ENCODE data around the gene DIP2C. TPM values are rescaled to one million over a fixed set of nuclear protein-coding genes. Genes with fewer than 3 reads are reported as not detected.
"Not testable (repeated sequence)": the region's sequence is repeated elsewhere in the genome, so short reads cannot be mapped to it uniquely, and the experiment has no call there.

DIP2C gene
- polyA plus RNA-seq, 1 donor from 2014 or later = 1.4 TPM

DNA sequence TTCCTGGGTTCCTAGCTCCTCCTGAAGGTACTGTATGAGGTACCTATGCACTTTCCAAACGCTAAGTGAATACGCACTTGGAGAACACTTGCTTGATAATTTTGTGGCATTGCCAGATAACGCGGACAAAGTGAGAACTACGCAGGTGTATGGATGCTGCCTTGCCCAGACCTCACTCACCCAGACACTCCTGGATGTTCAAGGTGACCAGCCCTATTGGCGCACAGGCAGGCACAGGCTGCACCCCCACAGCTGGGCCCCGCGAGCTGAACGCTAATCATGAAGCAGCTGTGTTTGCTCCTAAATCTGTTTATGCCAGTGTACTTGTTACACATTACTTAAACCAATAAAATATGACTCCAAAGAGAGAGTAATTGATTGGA, 27.3 kb downstream of the DIP2C start:
- H3K4me1 Mint-ChIP-seq = peaks cover 0 to 3% (median 0%) of the 10 kb centered on the region in 3 donors
- H3K9me3 Mint-ChIP-seq = no peaks in the 10 kb centered on the region
- H3K27me3 Mint-ChIP-seq = peaks cover 13% of the 10 kb centered on the region
- peak overlapping the region in 1 of 3 donors; percentile 21 for H3K27ac Mint-ChIP-seq
- H3K36me3 Mint-ChIP-seq = no peaks in the 10 kb centered on the region
- H3K4me3 Mint-ChIP-seq = no peak overlapping the region

DNA sequence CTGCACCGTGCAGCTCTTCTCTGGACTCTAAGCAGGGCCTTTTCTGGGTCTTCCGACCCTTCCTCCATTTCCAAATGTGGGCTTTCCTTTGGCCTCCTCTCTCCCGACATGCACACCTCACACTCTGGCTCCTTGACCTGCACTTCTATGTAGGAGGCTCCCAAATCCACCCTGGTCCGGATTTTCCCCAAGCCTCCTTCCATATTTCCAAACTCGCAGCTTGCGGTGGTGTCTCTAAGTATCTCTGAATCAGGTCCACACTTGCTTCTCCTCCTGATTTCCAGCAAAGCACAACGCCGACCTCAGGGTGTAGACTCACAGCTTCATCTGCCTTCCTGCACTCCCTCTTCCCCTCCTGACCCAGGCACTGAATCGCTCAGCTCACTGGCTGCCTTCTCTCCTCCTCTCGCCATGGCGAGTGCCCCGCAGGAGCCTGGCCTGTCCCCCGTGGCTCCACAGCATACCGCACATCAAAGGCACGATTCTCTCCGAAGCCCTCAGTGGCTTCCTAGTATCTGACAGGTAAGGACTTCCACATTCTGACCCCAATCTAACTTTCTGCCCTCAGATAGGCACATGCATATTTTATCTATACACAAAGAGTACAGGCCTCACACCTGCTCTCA, 27.8 kb downstream of the DIP2C start:
- no peaks in the 10 kb centered on the region for H3K36me3 Mint-ChIP-seq
- H3K4me3 Mint-ChIP-seq = no peak overlapping the region
- H3K9me3 Mint-ChIP-seq = no peaks in the 10 kb centered on the region
- H3K27ac Mint-ChIP-seq = peak overlapping the region in 1 of 3 donors; percentile 21
- H3K4me1 Mint-ChIP-seq = peaks cover 0 to 3% (median 0%) of the 10 kb centered on the region in 3 donors
- peaks cover 13% of the 10 kb centered on the region for H3K27me3 Mint-ChIP-seq

DNA sequence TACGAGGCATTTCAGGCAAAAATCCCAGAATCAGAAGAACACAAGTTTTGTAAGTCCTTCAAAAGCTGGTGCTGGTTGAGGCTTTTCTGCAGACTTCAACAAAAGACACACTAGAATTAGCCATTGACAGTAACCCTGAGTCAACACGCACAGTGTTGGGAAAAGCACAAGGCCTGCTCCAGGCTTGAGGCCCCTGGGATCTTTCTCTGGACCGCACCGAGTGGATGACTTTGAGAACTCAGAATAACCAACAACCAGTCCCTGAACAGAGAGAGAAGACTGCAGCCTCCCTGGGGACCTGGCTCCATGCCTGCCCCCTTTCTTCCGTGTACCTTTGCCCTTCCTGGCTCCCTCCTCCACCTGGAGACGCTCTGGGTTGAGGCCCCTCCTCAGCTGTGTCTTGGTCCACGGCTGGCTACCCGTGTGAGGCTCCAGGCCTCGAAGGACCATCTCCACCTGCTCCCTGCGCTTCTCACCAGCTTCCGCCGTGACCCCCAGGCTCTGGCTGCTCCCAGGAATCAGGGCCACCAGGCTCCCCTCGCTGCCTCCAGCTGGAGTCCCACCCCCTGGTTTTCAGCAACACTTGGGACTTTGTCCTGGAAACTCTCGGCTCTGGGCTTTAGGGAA, 28.4 kb downstream of the DIP2C start:
- H3K9me3 Mint-ChIP-seq = no peaks in the 10 kb centered on the region
- no peak overlapping the region for H3K4me3 Mint-ChIP-seq
- H3K36me3 Mint-ChIP-seq = no peaks in the 10 kb centered on the region
- H3K4me1 Mint-ChIP-seq = peaks cover 0 to 3% (median 0%) of the 10 kb centered on the region in 3 donors
- no peak overlapping the region for H3K27ac Mint-ChIP-seq
- H3K27me3 Mint-ChIP-seq = peaks cover 13% of the 10 kb centered on the region

DNA sequence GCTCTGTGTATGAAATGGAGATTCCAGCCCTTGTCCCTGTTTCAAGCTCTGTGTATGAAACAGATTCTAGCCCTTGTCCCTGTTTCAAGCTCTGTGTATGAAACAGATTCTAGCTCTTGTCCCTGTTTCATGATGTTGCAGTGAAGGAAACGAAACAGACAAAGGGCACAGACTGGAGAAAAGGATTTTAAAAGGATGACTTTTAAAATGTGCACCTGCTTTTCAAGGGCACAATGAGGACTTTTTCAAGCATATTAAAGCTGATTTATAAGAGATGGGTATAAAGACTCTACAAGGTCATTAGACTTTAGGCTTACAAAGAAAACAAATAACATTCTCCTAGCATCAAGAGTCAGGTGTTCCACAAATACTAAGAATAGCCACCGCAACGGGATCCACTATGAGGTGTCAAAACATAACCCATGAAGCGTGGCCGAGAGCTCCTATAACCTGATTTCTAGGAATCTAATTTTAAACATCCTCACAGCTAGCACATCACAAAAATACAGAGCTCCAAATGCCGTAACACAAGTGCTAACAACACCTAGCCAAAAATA, 29.0 kb downstream of the DIP2C start:
- no peak overlapping the region for H3K27ac Mint-ChIP-seq
- H3K4me1 Mint-ChIP-seq = peaks cover 0 to 3% (median 0%) of the 10 kb centered on the region in 3 donors
- no peaks in the 10 kb centered on the region for H3K36me3 Mint-ChIP-seq
- H3K4me3 Mint-ChIP-seq = no peak overlapping the region
- H3K27me3 Mint-ChIP-seq = peaks cover 13% of the 10 kb centered on the region
- H3K9me3 Mint-ChIP-seq = no peaks in the 10 kb centered on the region

DNA sequence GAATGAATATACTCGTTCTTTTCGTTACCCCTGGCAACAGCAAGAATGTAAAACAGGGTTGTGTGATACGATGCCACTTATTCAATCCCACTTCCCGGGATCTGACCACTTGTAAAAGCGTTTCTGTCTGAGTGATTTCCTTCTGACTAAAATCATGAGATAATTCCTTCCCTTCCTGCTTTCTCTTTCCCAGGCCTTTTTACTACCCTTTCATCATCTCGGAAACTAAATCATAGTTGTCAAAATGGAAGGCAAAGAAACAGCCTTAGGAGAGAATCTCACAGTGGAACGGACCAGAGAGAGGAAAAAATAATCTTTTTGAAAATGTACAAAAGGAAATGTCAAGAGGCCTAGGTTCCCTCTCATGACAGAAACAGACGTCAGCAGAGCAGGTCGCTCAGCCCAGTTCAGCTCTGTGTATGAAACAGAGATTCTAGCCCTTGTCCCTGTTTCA, 29.8 kb downstream of the DIP2C start:
- Mint-ChIP-seq H3K36me3 (no peaks in the 10 kb centered on the region), H3K27ac (peak overlapping the region in 1 of 3 donors; percentile 2), H3K9me3 (no peaks in the 10 kb centered on the region), H3K27me3 (peaks cover 13% of the 10 kb centered on the region), H3K4me3 (no peak overlapping the region), H3K4me1 (peaks cover 0 to 3% (median 0%) of the 10 kb centered on the region in 3 donors)

DNA sequence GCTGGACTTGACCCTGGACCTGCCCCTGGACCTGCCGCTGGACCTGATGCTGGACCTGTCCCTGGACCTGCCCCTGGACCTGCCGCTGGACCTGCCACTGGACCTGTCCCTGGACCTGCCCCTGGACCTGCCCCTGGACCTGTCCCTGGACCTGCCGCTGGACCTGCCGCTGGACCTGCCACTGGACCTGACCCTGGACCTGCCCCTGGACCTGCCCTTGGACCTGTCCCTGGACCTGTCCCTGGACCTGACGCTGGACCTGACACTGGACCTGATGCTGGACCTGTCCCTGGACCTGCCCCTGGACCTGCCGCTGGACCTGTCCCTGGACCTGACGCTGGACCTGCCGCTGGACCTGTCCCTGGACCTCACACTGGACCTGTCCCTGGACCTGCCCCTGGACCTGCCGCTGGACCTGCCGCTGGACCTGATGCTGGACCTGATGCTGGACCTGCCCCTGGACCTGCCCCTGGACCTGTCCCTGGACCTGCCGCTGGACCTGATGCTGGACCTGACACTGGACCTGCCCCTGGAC, 31.6 kb downstream of the DIP2C start:
- not testable (repeated sequence) for H3K27ac Mint-ChIP-seq, H3K36me3 Mint-ChIP-seq, H3K9me3 Mint-ChIP-seq, H3K4me3 Mint-ChIP-seq, H3K4me1 Mint-ChIP-seq
- peaks cover 13% of the 10 kb centered on the region for H3K27me3 Mint-ChIP-seq

DNA sequence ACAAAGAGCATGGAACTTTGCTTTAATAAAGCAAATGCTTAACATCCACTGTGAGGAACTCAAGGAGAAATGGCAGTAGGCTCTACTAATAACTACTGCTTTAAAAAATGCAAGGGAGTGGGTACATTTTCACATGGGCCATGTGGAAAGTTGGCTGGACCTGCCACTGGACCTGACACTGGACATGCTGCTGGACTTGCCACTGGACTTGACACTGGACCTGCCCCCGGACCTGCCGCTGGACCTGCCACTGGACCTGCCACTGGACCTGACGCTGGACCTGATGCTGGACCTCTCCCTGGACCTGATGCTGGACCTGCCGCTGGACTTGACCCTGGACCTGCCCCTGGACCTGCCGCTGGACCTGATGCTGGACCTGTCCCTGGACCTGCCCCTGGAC, 32.6 kb downstream of the DIP2C start:
- H3K27ac Mint-ChIP-seq = no peak overlapping the region
- H3K4me1 Mint-ChIP-seq = peaks cover 0 to 3% (median 0%) of the 10 kb centered on the region in 3 donors
- peaks cover 14% of the 10 kb centered on the region for H3K27me3 Mint-ChIP-seq
- no peaks in the 10 kb centered on the region for H3K36me3 Mint-ChIP-seq
- H3K4me3 Mint-ChIP-seq = no peak overlapping the region
- no peaks in the 10 kb centered on the region for H3K9me3 Mint-ChIP-seq

DNA sequence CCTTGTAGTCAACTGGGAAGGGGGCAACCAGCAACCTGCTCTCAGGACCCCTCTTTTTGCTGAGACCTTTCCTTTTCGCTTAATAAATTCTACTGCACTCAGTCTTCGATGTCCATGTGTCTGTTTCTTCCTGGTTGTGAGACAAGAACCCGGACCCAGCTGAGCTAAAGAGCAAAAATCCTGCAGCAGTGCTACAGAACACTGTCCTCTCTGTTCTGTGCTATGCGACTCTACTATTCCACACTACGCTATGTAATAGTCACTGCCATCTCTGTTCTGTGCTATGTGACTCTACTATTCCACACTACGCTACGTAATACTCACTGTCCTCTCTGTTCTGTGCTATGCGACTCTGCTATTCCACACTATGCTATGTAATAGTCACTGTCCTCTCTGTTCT, 34.3 kb downstream of the DIP2C start:
- Mint-ChIP-seq H3K4me1 (no peaks in the 10 kb centered on the region), H3K4me3 (no peak overlapping the region), H3K36me3 (no peaks in the 10 kb centered on the region), H3K9me3 (no peaks in the 10 kb centered on the region), H3K27ac (no peak overlapping the region), H3K27me3 (peaks cover 6% of the 10 kb centered on the region)

DNA sequence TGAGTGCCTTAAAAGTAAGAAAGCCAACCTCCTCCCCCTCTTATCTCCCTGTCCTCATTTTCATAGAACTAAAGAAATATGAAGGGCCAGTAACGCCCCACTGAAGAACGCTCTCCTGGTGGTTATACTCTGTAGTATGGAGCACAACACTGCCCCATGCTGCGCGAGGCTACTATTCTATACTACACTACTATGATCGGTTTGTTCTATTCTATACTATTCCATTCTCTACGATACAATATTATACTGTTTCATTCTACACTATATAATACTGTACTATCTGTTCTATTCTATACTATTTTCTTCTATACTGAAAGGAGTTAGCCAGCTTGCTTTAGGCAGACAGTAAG, 34.8 kb downstream of the DIP2C start:
- H3K27ac Mint-ChIP-seq = no peak overlapping the region
- no peaks in the 10 kb centered on the region for H3K36me3 Mint-ChIP-seq
- no peaks in the 10 kb centered on the region for H3K9me3 Mint-ChIP-seq
- H3K27me3 Mint-ChIP-seq = peaks cover 9% of the 10 kb centered on the region
- peaks cover 0 to 1% (median 0%) of the 10 kb centered on the region in 3 donors for H3K4me1 Mint-ChIP-seq
- H3K4me3 Mint-ChIP-seq = no peak overlapping the region

DNA sequence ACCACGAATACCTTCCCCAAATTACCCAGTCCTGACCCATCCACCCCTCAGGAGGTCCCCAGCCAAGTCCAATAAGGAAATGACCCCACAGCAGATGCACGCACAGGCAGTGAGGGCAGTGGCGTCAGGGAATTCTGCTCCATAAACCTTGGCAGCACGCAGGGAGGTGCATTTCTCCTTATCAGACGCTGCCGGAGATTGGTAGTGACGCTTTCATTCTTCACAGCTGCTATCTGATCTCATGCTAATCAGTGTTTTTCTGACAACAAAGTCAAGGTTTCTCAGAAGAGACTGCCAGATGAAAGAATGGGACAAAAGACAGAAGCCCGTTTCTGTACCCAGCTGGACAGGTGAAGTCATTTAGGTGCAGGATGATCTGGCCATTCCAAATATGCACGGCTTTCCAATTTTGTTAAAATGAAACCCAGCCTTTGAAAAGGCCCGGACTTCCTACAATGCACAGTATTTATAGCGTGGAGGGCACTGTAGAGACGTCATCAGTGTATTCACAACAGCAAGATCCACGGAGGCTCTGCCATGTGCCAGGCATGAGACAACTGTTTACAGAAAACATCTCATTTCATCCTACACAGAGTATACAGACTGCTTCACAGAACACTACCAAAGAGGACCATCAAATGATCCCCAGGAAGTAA, 35.3 kb downstream of the DIP2C start:
- Mint-ChIP-seq H3K4me3 (no peak overlapping the region), H3K4me1 (peaks cover 0 to 2% (median 0%) of the 10 kb centered on the region in 3 donors), H3K9me3 (no peaks in the 10 kb centered on the region), H3K36me3 (no peaks in the 10 kb centered on the region), H3K27ac (no peak overlapping the region), H3K27me3 (peaks cover 6% of the 10 kb centered on the region)

DNA sequence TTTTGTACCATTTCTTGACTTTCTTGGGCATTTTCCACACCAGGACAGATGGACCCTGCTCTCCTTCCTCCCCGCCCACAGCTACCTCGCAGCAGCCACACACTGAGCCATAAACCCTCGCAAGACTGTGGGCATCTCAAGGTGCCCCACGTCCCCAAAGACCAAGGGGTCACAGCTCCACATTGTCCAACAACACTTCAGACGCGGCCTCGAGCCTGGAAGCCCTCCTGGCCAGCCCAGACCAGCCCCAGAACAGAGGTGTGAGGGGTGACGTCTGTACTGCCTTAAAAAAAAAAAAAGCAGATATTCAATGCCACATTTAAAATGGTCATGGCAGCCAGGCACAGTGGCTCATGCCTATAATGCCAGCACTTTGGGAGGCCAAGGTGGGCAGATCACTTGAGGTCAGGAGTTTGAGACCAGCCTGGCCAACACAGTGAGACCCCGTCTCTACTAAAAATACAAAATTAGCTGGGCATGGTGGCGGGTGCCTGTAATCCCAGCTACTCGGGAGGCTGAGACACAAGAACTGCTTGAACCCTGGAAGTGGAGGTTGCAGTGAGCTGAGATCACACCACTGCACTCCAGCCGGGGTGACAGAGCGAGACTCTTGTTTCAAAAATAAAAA, 36.5 kb downstream of the DIP2C start:
- H3K36me3 Mint-ChIP-seq, H3K4me1 Mint-ChIP-seq, H3K27ac Mint-ChIP-seq, H3K9me3 Mint-ChIP-seq, H3K4me3 Mint-ChIP-seq, H3K27me3 Mint-ChIP-seq: not testable (repeated sequence)

DNA sequence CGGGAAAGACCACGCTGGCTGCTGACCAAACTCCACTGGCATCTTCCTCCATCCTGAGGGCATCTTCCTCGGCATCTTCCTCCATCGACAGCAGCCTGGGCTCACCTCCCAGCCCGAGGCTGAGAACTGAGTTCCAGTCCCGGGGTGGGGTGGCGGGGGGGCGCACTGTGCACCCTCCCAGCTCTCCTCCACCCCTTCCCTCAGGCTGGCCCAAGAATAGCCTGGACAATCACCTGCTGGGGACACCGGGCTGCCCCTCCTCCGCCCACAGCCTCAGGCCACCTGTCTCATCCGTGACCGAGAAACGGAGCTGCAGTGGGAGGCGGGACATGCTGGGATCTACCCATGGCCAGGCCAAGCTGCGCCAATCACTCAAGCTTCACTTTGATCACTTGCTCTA, 37.2 kb downstream of the DIP2C start:
- no peak overlapping the region for H3K27ac Mint-ChIP-seq
- H3K4me1 Mint-ChIP-seq = peaks cover 0 to 2% (median 0%) of the 10 kb centered on the region in 3 donors
- no peaks in the 10 kb centered on the region for H3K9me3 Mint-ChIP-seq
- no peaks in the 10 kb centered on the region for H3K36me3 Mint-ChIP-seq
- no peak overlapping the region for H3K4me3 Mint-ChIP-seq
- peaks cover 5% of the 10 kb centered on the region for H3K27me3 Mint-ChIP-seq

DNA sequence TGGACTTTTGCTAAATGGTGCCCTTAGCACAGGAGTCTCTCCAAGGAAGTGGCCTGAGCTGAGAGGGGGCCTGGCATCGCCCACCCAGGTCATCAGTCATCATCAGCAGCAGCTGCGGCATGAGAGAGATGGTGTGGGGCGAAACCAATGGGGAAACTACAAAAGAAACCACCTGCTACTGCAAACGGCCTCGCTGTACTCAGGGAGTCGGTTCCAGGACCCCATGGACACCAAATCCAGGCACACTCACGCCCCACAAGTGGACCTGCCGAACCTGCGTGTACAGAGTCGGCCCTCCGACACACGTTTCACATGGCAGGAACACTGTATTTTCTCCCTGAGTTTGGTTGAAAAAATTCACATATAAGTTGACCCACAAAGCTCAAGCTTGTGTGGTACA, 37.8 kb downstream of the DIP2C start:
- no peaks in the 10 kb centered on the region for H3K9me3 Mint-ChIP-seq
- no peak overlapping the region for H3K27ac Mint-ChIP-seq
- H3K36me3 Mint-ChIP-seq = no peaks in the 10 kb centered on the region
- H3K27me3 Mint-ChIP-seq = peaks cover 5% of the 10 kb centered on the region
- H3K4me3 Mint-ChIP-seq = no peak overlapping the region
- H3K4me1 Mint-ChIP-seq = peaks cover 0 to 2% (median 0%) of the 10 kb centered on the region in 3 donors

DNA sequence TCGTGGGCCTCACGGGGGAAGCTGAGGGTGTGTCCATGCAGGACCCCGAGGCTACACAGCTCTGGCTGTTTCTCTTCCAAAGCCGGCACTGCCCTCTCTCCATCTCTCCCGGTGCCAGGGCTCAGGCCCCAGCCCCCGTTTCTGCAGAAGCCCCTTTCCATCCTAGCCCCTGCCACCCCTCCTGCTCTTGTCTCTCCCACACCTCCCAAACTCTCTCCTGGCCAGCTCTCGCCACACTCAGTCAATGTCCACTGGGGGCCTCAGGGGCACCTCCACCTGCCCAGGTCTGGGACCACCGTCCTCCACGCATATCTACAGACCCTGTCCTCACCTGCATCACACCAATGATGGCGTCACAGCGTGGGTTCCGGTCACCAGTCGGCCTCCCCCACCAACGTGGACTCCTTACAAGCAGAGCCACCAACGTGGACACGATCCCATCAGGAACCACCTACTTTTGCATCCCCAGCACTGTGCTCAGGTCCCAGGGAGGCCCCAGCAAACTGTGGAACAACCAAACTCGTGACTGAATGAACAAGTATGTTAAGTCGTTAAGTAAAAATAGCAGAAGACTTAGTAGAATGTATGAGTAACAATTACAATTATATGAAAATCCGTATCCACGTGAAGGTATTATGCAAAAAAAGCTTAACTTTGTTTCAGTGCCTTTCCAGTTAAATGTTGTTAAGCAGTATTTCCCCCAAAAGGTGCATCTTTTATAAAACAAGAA, 38.4 kb downstream of the DIP2C start:
- peaks cover 5% of the 10 kb centered on the region for H3K27me3 Mint-ChIP-seq
- H3K4me1 Mint-ChIP-seq = peaks cover 0 to 2% (median 0%) of the 10 kb centered on the region in 3 donors
- no peaks in the 10 kb centered on the region for H3K36me3 Mint-ChIP-seq
- H3K27ac Mint-ChIP-seq = no peak overlapping the region
- no peaks in the 10 kb centered on the region for H3K9me3 Mint-ChIP-seq
- no peak overlapping the region for H3K4me3 Mint-ChIP-seq

Measured in IgD-negative memory B cell (primary cell).